T-helper 1 cell treated with Interleukin-12 subunit alpha and Interleukin-12 subunit beta and Interleukin-4 antibody, amounts not matched to agents 30 ng/mL and 1 ng/mL, for 36 hours (primary cell): ENCODE data around the gene NSMF. TPM values are rescaled to one million over a fixed set of nuclear protein-coding genes. Genes with fewer than 3 reads are reported as not detected.
"Not testable (repeated sequence)": the region's sequence is repeated elsewhere in the genome, so short reads cannot be mapped to it uniquely, and the experiment has no call there.

Experiments
- intact Hi-C: fragments of 100-400 bp; cut with micrococcal nuclease; formaldehyde crosslinking; loops from one replicate; pipeline ENCODE4 v1.15.1; 2024
- total RNA-seq: library from RNA; stranded (reverse); gene quantifications from 2 replicates; pipeline ENCODE4 v1.2.3, GENCODE V29; 2022

Gene NSMF
- total RNA-seq, 1 donor from 2014 or later, result 30.5 TPM

- intact Hi-C loops, result no loop called here
These were observed 18.9 kb upstream of the NSMF start for GRCh38 chr9:137477778-137478612.

- intact Hi-C loops, result no loop called here
These were observed 17.7 kb upstream of the NSMF start for GRCh38 chr9:137476856-137477255.

- intact Hi-C loops, result no loop called here
These were observed 16.5 kb upstream of the NSMF start for GRCh38 chr9:137475666-137476065.

GRCh38 chr9:137474271-137474670 lies 15.1 kb upstream of the NSMF start:
- intact Hi-C loops, result no loop called here

- intact Hi-C loops, result no loop called here
These were observed 11.7 kb upstream of the NSMF start for GRCh38 chr9:137470785-137471184.

GRCh38 chr9:137467896-137468295 lies 8.8 kb upstream of the NSMF start:
- intact Hi-C loops, result no loop called here

- intact Hi-C loops, result no loop called here
These were observed 8.0 kb upstream of the NSMF start for GRCh38 chr9:137467161-137467581.

GRCh38 chr9:137466389-137467085 lies 7.4 kb upstream of the NSMF start:
- intact Hi-C loops, result not testable (repeated sequence)

- intact Hi-C loops, result no loop called here
These were observed 6.7 kb upstream of the NSMF start for GRCh38 chr9:137465720-137466388.

GRCh38 chr9:137465000-137465719 lies 6.0 kb upstream of the NSMF start:
- intact Hi-C loops, result no loop called here

GRCh38 chr9:137464291-137464999 lies 5.3 kb upstream of the NSMF start:
- intact Hi-C loops, result no loop called here

- intact Hi-C loops, result no loop called here
These were observed 4.8 kb upstream of the NSMF start for GRCh38 chr9:137463931-137464290.

GRCh38 chr9:137462986-137463930 lies 4.1 kb upstream of the NSMF start:
- intact Hi-C loops, result loop anchor here (1.0 kb wide), 2 partner anchors 9 to 29 kb away; no protein-coding TSS in a partner anchor

- intact Hi-C loops, result loop anchor here (1.0 kb wide), 2 partner anchors 8 to 30 kb away; no protein-coding TSS in a partner anchor
These were observed 3.4 kb upstream of the NSMF start for GRCh38 chr9:137462396-137462985.

GRCh38 chr9:137461663-137462395 lies 2.7 kb upstream of the NSMF start:
- intact Hi-C loops, result loop anchor here (1.0 to 2.0 kb wide), 4 partner anchors 8 to 1217 kb away; partner anchors contain the start of genes ARRDC1 and QSOX2

- intact Hi-C loops, result loop anchor here (1.0 to 2.0 kb wide), 2 partner anchors 144 to 1216 kb away; partner anchors contain the start of genes ARRDC1 and QSOX2
These were observed 2.2 kb upstream of the NSMF start for GRCh38 chr9:137461316-137461662.

GRCh38 chr9:137460363-137461315 lies 1.5 kb upstream of the NSMF start:
- intact Hi-C loops, result loop anchor here (1.0 to 2.0 kb wide), 2 partner anchors 145 to 1216 kb away; partner anchors contain the start of genes ARRDC1 and QSOX2
